Stimulated activated CD8-positive, alpha-beta memory T cell treated with anti-CD3 and anti-CD28 coated beads, Interleukin-12 subunit alpha, Interleukin-12 subunit beta, amount 100 ng/mL, for 1 hour (primary cell): ENCODE measurements around the gene ECT2.
"Not testable (repeated sequence)": the region's sequence is repeated elsewhere in the genome, so short reads cannot be mapped to it uniquely, and the experiment has no call there.

Experiments
- DNase-seq: peaks from one replicate; pipeline ENCODE4 v3.0.0-alpha.2; 2020; ENCODE audit warnings: low read depth

Gene ECT2

GRCh38 chr3:172814738-172815137, 64.2 kb downstream of the ECT2 start:
- DNase-seq: no peak

- DNase-seq: no peak
These were observed 65.3 kb downstream of the ECT2 start for GRCh38 chr3:172815857-172816256.

GRCh38 chr3:172816281-172816680, 65.8 kb downstream of the ECT2 start:
- DNase-seq: no peak

GRCh38 chr3:172816968-172817367, 66.4 kb downstream of the ECT2 start:
- no peak for DNase-seq

- DNase-seq: no peak
These were observed 70.0 kb downstream of the ECT2 start for GRCh38 chr3:172820492-172820891.

- DNase-seq: no peak
These were observed 73.7 kb downstream of the ECT2 start for GRCh38 chr3:172824229-172824628.

GRCh38 chr3:172827231-172827630, 76.7 kb downstream of the ECT2 start:
- not testable (repeated sequence) for DNase-seq

GRCh38 chr3:172832983-172833382, 82.5 kb downstream of the ECT2 start:
- no peak for DNase-seq

- no peak for DNase-seq
These were observed 86.0 kb downstream of the ECT2 start for GRCh38 chr3:172836390-172836997.

GRCh38 chr3:172839679-172840078, 89.2 kb downstream of the ECT2 start:
- no peak for DNase-seq

- DNase-seq: no peak
These were observed 89.9 kb downstream of the ECT2 start for GRCh38 chr3:172840463-172840862.

GRCh38 chr3:172840913-172841312, 90.4 kb downstream of the ECT2 start:
- no peak for DNase-seq

GRCh38 chr3:172844428-172844827, 93.9 kb downstream of the ECT2 start:
- no peak for DNase-seq

GRCh38 chr3:172846103-172846561, 95.6 kb downstream of the ECT2 start:
- no peak for DNase-seq

GRCh38 chr3:172846706-172847105, 96.2 kb downstream of the ECT2 start:
- no peak for DNase-seq

- no peak for DNase-seq
These were observed 96.8 kb downstream of the ECT2 start for GRCh38 chr3:172847292-172847691.

GRCh38 chr3:172848910-172849309, 98.4 kb downstream of the ECT2 start:
- no peak for DNase-seq

- no peak for DNase-seq
These were observed 102.5 kb downstream of the ECT2 start for GRCh38 chr3:172853005-172853404.

GRCh38 chr3:172853921-172854666, 103.6 kb downstream of the ECT2 start:
- DNase-seq: no peak

- no peak for DNase-seq
These were observed 104.5 kb downstream of the ECT2 start for GRCh38 chr3:172855037-172855436.

GRCh38 chr3:172856795-172857742, 106.5 kb downstream of the ECT2 start:
- no peak for DNase-seq

GRCh38 chr3:172859041-172859440, 108.5 kb downstream of the ECT2 start:
- no peak for DNase-seq
